ENCODE results near the gene HIPK3.

HIPK3 gene

GRCh38 chr11:33399421-33399820 is 142.2 kb downstream of the HIPK3 start:
- no peak for DNase-seq

GRCh38 chr11:33402066-33402465 is 144.9 kb downstream of the HIPK3 start:
- no peak for DNase-seq

GRCh38 chr11:33403344-33403743 is 146.2 kb downstream of the HIPK3 start:
- no peak for DNase-seq

- DNase-seq = no peak
Observed at GRCh38 chr11:33405834-33406602, 148.8 kb downstream of the HIPK3 start.
